Esophagus mucosa (tissue), 1 donor: Measurements from ENCODE around the gene MILR1. TPM values are rescaled to one million over a fixed set of nuclear protein-coding genes. Genes with fewer than 3 reads are reported as not detected.
A peak's percentile ranks its signal among the peaks of the same experiment; 100 is the strongest.
"Not testable (repeated sequence)": the region's sequence is repeated elsewhere in the genome, so short reads cannot be mapped to it uniquely, and the experiment has no call there.

ENCODE experiments used
- ATAC-seq: fragments of 200-7000 bp; cut with Tn5 transposase; one replicate; pipeline ENCODE4 v1.9.1; 2020
- total RNA-seq: library from RNA; stranded (reverse); gene quantifications from one replicate; pipeline ENCODE4 v1.2.4, GENCODE V29; 2023
- donor health status: DM: yes; HTN: yes; CAD: no.

Gene MILR1
- total RNA-seq, 1 donor from 2014 or later: 3.5 TPM

DNA sequence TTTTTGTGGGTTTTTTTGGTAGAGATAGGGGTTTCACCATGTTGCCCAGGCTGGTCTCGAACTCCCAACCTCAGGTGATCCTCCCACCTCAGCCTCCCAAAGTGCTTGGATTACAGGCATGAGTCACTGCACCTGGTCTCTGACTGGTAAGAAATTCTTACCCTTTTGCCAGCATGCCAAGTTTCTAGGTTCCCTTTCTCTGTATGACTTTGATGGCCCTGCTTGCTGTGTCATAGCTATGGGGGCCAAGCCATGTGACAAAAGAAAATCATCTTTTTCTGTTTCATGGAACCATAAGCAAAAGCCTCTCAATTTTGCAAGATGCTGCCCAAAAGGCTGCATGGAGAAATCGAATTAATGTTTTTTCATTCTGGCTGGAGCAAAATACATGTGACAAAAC, 18.9 kb upstream of the MILR1 start:
- ATAC-seq: not testable (repeated sequence)

DNA sequence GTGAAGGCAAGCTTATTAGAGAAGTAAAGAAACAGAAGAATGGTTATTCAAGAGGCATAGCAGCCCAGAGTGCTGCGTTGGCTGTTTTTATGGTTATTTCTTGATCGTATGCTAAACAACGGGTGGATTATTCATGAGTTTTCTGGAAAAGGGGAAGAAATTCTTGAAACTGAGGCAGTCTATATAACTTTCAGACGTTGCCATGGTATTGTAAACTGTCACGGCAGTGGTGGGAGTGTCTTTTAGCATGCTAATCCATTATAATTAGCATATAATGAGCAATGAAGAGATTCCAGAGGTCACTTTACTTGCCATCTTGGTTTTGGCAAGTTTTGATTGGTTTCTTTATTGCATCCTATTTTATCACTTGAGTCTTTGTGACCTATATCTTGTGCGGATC, 17.4 kb upstream of the MILR1 start:
- ATAC-seq: no peak

DNA sequence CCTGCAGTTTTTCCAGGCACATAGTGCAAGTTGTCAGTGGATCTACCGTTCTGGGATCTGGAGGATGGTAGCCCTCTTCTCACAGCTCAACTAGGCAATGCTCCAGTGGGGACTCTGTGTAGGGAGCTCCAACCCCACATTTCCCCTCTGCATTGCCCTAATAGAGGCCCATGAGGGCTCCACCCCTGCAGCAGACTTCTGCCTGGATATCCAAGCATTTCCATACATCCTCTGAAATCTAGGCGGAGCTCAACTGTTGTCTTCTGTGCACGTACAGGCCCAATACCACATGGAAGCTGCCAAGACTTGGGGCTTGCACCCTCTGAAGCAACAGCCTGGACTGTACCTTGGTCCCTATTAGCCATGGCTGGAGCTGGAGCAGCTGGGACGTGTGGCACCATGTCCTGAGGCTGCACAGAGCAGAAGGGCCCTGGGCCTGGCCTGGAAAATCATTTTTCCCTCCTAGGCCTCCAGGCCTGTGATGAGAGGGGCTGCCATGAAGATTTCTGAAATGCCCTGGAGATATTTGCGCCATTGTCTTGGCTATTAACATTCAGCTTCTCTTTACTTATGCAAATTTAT, 10.9 kb upstream of the MILR1 start:
- no peak for ATAC-seq

DNA sequence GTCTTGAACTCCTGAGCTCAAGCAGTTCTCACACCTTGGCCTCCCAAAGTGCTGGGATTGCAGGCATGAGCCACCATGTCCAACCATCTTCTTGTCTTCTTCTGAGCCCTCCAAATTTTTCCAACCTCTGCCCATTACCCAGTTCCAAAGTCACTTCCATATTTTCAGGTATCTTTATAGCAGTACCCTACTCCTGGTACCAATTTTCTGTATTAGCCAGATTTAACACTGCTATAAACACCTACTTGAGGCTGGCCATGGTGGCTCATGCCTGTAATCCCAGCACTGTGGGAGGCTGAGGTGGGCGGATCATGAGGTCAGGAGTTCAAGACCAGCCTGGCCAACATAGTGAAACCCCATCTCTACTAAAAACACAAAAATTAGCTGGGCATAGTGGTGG, 9.4 kb upstream of the MILR1 start:
- not testable (repeated sequence) for ATAC-seq

DNA sequence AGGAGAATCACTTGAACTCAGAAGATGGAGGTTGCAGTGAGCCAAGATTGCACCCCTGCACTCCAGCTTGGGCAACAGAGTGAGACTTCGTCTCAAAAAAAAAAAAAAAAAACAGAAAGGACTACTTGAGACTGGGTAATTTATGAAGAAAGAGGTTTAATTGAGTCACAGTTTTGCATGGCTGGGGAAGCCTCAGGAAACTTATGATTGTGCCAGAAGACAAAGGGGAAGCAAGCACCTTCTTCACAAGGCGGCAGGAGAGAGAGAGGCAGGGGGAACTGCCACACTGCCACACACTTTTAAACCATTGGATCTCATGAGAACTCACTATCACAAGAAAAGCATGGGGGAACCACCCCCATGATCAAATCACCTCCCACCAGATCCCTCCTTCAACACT, 9.0 kb upstream of the MILR1 start:
- no peak for ATAC-seq

DNA sequence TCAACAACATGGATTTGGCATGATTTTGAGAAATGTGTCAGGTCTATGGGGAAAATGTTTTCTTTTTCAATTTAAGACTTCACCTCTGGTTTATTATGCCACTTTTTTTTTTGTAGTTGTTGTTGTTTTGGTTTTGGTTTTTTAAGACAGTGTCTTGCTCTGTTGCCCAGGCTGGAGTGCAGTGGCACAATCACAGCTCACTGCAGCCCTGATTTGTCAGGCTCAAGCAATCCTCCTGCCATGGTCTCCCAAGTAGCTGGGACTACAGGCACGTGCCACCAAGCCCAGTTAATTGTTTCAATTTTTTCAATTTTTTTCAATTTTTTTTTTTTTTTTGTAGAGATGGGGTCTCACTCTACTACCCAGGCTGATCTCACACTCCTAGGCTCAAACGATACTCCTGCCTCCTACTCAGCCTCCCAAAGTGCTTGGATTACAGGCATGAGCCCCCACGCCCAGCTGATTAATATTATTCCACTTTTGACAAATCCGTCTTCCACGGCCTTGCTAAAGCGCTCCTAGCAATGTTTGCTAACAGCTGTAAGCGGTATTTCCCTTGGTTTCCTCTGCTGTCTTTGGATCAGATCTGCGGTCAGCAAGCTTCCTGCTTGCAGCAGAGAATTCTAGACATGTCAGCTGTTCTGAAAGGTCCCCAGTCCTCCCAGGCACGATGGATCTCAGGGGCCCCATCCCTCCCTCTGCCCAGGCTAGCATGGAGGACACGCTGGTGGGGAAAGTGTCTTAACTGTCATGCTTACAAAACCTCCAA, 7.0 kb upstream of the MILR1 start:
- peak; percentile 47 for ATAC-seq

DNA sequence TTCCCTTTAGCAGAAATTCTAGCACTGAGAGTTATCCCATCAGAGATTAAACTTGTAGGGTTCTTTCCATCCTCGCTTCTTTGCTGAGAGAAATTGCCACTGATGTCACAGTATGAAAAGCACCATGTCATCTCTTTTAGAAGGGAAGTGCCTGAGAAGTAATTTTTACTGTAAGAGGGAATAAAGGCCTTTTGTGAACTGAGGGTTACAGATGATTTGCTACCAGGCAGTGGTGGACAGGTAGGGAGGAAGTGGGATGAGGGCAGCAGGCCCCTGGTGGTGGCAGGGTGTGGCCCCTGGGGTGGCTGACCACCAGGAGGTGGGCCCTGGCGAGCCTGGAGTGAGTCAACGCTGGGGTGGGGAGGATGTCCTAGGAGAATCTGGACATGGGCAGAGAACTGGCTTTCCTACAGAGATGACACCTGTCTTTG, 6.4 kb upstream of the MILR1 start:
- peak; percentile 60 for ATAC-seq

DNA sequence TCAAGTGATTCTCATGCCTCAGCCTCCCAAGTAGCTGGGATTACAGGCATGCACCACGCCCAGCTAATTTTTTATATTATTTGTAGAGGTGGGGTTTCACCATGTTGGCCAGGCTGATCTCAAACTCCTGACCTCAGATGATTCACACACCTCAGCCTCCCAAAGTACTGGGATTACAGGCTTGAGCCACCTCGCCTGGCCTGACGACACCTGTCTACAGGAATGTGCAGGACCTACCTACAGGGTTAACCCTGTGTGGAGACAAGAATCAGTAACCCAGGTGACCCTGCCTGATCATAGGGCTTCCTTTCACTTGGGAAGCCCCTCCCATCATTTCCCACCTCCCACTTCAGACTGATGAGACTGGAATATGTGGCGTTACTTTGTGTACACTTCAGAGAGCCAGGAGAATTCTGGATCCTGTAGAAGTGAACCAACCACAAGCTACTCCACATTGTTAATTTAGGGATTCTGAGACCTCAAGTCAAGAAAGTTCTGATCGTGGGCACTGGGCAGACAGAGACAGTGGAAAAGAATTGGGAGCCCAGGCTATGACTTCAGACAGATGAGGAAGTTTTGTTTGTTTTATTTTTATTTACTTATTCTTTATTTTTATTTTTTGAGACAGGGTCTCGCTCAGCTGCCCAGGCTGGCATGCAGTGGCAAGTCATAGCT, 5.7 kb upstream of the MILR1 start:
- ATAC-seq: peak; percentile 92

DNA sequence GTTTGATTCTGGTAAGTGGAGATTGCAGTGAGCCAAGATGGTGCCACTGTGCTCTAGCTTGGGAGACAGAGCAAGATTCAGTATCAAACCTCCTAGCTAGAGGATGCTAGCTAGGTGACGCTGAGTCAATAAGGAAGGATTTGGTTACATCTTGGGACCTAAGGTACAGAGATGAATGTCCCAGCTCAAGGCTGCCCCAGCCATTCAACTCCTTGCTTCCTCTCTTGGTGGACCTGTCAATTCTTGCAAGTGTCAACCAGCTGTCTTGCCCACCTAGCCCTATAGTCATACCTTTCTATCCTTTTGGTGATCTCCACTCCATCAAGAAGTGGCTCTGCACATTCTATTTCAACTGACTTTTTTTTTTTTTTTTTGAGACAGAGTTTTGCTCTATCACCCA, 1.4 kb upstream of the MILR1 start:
- no peak for ATAC-seq

DNA sequence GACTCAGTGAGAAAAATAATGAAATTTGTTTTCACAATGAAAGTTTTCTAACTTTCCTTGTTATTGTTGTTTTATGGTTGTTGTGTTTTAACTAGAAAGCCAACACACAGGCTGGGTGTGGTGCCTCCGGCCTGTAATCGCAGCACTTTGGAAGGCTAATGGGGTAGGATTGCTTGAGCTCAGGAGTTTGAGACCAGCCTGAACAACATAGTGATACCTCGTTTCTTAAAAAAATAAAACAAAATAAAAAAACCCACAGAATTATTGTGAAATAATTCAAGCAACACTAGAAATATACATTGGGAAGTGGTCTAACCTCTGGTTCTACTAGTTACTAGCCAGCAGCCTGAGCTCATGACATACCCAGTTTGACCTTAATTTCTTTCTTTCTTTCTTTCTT, 630 bp downstream of the MILR1 start:
- peak; percentile 29 for ATAC-seq

DNA sequence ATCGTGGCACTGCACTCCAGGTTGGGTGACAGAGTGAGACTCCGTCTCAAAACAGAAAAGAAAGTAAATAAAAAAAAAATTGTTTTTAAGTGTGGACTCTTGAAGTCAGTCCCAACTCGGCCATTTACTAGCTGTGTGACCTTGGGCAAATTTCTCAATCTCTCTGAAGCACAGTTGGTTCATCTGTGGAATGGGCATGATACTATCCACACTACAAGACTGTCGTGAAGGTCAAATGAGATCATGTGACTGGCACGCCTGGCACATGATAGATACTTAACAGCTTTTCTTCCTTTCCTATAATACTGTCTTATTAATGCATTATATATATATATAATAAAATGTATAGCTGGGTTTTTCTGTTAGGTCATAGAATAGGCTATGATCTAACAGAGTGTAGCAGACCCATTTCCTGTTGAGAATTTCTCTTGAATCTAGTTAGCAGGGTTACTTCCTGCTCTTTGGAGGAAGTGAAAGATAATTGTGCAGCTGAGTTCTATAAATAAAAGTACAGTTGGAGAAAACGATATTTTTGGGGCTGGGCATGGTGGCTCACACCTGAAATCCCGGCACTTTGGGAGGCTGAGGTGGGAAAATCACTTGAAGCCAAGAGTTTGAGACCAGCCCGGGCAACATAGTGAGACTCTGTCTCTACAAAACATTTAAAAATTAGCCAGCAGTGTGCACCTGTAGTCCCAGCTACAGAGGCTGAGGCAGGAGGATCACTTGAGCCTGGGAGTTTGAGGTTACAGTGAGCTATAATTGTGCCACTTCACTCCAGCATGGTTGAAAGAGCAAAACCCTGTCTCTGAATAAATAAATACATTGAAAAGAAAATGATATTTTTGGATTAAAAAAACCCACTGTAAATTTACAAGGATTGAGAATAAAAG, 7.3 kb downstream of the MILR1 start:
- peak; percentile 24 for ATAC-seq

DNA sequence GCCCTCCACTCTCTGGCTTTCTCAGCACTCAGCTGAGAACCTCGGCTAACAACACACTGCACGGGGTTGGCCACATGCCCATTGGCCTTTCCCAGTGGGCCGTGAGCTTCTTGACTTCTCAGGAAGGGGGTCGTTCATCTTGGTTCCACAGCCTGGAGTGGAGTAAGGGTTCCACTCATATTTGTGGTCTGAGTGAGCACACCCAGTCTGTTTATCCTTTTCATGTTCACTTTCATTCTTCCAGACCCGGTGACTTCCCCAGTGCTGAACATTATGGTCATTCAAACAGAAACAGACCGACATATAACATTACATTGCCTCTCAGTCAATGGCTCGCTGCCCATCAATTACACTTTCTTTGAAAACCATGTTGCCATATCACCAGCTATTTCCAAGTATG, 8.2 kb downstream of the MILR1 start:
- ATAC-seq: no peak

DNA sequence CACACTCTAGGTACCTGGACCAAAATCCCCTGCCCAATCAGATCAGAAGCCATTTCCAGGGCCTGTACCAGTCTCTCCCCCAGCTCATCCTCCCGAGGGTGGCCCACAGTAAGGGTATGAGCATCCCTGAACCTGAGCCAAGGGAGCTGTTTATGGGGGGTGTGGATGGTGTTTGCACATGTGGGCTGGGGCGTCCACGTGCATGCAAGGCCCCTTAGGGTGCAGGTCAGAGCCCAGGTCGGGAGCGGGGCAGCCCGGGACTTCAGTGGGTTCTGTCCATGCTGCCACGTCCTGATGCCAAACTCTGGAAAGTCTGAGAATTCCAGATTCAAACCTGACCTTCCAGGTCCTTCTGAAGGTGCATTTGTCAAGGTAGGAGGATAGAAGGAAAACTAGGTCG, 9.8 kb downstream of the MILR1 start:
- ATAC-seq: peak; percentile 6

DNA sequence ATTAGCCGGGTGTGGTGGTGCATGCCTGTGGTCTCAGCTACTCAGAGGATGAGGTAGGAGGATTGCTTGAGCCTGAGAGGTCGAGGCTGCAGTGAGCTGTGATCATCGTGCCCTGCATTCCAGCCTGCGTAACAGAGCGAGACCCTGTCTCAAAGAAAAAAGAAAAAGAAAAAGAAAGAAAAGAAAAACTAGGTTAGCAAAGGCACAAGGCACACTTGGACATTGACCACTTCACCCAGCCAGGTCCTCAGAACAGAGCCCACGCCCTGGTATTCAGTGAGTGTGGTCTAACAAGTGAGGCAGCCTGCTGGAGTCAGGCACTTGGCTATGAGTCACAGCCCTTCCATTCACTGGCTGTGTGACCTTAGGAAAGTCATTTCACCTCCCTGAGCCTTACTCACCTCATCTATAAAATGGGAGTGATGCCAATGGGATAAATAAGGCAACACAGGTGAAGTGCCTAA, 10.4 kb downstream of the MILR1 start:
- ATAC-seq: peak; percentile 94

DNA sequence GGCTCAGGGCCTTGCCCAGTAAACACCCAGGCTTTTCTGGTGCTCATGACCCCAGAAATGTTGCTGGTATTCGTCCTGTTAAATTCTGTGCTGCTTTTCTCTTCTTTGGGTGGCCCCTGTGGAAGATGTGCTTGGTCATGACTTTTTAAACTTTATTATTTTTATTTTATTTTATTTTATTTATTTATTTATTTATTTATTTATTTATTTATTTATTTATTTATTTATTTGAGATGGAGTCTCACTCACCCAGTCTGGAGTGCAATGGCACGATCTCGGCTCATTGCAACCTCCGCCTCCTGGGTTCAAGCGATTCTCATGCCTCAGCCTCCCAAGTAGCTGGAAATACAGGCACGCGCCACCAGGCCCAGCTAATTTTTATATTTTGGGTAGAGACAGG, 10.9 kb downstream of the MILR1 start:
- ATAC-seq: not testable (repeated sequence)

DNA sequence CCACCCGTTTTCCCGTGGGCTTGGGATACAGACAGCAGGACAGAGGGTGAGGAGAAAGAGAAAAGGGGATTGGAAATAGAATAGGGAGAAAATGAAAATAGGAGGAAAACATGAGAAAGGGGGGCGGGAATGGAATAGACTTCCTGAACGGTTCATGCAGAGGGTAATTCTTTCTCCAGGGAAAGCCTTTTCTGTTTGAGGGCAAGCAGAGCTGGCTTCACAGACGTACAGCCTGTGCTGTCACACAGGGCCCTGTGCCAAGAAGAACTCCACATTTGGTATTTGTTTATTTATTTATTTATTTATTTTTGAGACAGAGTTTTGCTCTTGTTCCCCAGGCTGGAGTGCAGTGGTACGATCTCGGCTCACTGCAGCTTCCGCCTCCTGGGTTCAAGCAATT, 12.0 kb downstream of the MILR1 start:
- no peak for ATAC-seq

DNA sequence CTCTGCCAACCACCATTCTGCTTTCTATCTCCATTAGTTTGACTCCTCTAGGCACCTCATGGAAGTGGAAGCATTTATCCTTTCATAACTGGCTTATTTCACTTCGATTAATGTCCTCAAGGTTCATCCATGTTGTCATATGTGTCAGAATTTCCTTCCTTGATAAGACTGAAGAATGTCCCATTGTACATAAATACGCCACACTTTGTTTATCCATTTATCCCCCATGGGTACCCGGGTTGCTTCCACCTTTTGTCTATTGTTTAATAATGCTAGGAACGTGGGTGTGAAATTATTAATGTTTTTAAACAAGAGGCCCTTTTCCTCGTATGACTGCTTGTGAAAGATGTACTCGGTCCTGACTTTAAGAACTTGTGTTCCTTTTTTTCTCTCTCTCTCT, 12.9 kb downstream of the MILR1 start:
- no peak for ATAC-seq

DNA sequence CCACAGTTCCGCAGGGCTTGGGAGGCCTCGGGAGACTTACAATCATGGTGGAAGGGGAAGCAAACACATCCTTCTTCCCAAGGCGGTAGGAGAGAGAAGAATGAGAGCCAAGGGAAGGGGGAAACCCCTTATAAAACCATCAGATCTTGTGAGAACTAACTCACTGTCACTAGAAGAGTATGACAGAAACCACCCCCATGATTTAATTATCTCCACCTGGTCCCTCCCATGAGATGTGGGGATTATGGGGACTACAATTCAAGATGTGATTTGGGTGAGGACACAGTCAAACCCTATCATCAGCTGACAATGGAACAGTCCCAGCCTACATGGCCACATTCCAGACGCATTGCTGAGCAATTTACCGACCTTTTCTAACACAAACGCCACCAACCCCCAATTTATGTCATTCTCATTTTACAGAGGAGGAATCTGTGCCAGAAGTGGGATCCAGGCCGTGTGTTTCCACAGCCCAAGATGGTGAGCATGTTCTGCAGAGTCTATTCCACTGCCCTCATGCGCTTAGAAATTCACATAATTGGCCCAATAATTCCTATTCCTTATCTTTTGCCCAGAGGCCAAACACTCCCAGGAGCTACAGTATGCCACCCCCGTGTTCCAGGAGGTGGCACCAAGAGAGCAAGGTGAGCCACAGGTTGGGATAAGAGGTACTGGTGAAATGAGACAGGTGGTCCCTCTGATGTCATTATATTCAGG, 17.3 kb downstream of the MILR1 start:
- ATAC-seq: no peak

DNA sequence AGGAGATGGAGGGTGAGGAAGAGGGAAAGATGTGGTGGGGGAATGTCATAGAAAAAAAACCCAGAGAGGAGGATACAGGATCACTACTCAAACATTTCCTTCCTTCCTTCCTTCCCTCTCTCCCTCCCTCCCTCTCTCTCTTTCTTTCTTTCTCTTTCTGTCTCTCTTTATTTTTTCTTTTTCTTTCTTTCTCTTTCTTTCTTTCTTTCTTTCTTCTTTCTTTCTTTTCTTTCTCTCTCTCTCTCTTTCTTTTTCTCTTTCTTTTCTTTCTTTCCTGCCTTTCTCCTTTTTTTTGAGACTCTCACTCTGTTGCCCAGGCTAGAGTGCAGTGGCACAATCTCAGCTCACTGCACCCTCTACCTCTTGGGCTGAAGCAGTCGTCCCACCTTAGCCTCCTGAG, 17.9 kb downstream of the MILR1 start:
- not testable (repeated sequence) for ATAC-seq

DNA sequence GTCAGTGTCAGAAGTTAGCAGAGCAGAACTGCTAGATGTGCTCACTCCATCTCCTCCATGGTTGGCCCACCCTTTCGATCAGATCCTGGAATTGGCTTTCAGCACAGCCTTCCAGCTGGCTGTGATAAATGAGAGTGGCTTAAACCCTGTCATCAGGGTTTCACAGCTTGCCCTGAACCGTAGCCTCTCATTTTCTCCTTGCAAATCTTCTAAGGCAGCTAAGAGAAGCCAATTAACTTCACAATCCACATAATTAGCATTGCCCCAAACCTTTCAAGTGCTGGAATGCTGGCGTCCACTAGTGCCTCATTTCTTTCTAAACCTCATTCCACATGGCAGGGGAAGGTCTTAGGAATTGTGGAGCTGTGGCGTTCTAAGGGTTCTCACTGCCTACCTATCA, 21.7 kb downstream of the MILR1 start:
- no peak for ATAC-seq

DNA sequence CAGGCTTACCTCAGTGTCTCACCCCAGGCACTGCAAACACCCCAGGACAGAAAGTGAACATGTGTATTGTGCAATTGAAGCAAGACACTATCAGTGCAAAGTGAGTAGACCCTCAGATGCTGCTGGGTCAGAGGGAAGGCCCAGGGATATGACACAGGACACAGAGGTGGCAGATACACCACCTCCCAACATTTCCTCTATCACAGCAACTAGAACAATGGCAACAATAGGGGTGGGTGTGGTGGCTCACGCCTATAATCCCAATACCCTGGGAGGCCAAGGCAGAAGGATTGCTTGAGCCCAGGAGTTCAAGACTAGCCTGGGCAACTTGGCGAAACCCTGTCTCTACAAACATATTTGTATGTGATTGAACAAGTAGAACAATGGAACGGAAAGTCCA, 22.5 kb downstream of the MILR1 start:
- peak; percentile 15 for ATAC-seq

DNA sequence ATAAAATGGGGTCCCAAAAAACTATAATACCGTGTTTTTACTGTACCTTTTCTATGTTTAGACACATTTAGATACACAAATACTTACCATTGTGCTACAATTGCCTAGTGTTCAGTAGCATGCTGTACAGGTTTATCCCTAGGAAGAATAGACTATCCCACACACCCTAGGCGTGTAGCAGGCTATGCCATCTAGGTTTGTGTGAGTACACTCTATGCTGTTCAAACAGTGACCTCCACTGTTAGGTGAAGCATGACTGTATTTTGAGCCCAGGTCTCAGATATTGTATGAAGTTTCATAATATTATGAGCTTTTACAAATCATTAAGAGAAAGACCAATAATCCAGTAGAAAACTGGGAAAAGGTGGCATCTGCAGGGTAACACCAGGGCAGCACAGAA, 23.6 kb downstream of the MILR1 start:
- peak; percentile 46 for ATAC-seq
